Transverse colon (tissue), 4 donors: ENCODE measurements around the gene CLBA1. TPM values are rescaled to one million over a fixed set of nuclear protein-coding genes. Genes with fewer than 3 reads are reported as not detected.

ENCODE experiments used
- DNase-seq: peaks from one replicate; pipeline ENCODE4 v3.0.0-alpha.2; 2019
- H3K27ac ChIP-seq, 4 donors: fragments of 200-600 bp; sonication (generic); 2 replicates each; pipeline ENCODE4 v1.5.1; 2016 to 2018; ENCODE audit warnings: inconsistent platforms in 4 of 4
- H3K27me3 ChIP-seq: fragments of 200-600 bp; sonication (generic); 2 replicates; pipeline ENCODE4 v1.5.1; 2017; ENCODE audit warnings: inconsistent platforms
- H3K36me3 ChIP-seq, 4 donors: fragments of 200-600 bp; sonication (generic); 2 replicates each; pipeline ENCODE4 v1.5.1; 2017 to 2019; ENCODE audit warnings: inconsistent platforms in 4 of 4
- H3K4me1 ChIP-seq, 4 donors: fragments of 200-600 bp; sonication (generic); 2 replicates each; pipeline ENCODE4 v1.5.1; 2017 to 2020; ENCODE audit warnings: inconsistent platforms in 4 of 4
- H3K4me3 ChIP-seq, 4 donors: fragments of 200-600 bp; sonication (generic); 1 replicate in 1 of 4; 2 replicates in 3 of 4; pipeline versions ENCODE4 v1.5.1 to v1.6.1; 2017 to 2019; ENCODE audit warnings: inconsistent platforms in 4 of 4
- H3K9me3 ChIP-seq, 2 donors: fragments of 200-600 bp; sonication (generic); 2 replicates each; pipeline ENCODE4 v1.5.1; 2017 to 2019; ENCODE audit warnings: inconsistent platforms in 2 of 2
- CTCF ChIP-seq, 5 experiments: fragments of 200-600 bp in 3 of 5; fragments of 450-650 bp in 2 of 5; sonication (generic) in 3 of 5; IDR thresholded peaks; 1 replicate in 2 of 5; 2 replicates in 3 of 5; pipeline ENCODE4 v1.5.1; 2016 to 2017; ENCODE audit warnings: antibody characterized with exemption in 5 of 5, inconsistent platforms in 3 of 5, mild to moderate bottlenecking in 2 of 5, moderate library complexity in 1 of 5
- EP300 ChIP-seq: sonication (generic); formaldehyde crosslinking; IDR thresholded peaks from one replicate; pipeline ENCODE4 v1.6.1; 2017; ENCODE audit warnings: antibody characterized with exemption, low read depth
- POLR2A ChIP-seq: fragments of 450-650 bp; IDR thresholded peaks from one replicate; pipeline ENCODE4 v1.6.1; 2016; ENCODE audit warnings: antibody characterized with exemption, mild to moderate bottlenecking, moderate library complexity
- POLR2AphosphoS5 ChIP-seq, 3 donors: sonication (generic); formaldehyde crosslinking; IDR thresholded peaks; one replicate each; pipeline ENCODE4 v1.6.1; 2016; ENCODE audit warnings: antibody characterized with exemption in 3 of 3
- WGBS, 2 donors: methylation state at CpG; one replicate each; pipeline ENCODE4 v1.1.5; 2018; ENCODE audit warnings: low coverage in 1 of 2; 5-methylcytosine and 5-hydroxymethylcytosine counted together
- in situ Hi-C, 4 donors: fragments of 200-750 bp; cut with MboI; loops; one replicate each; pipeline versions ENCODE4 v1.15.0 to v1.15.1; 2017; ENCODE audit warnings: low sequenced_read_pairs in 3 of 4, low pct_ligation_motif_present in 1 of 4, low pct_unique_long_range_greater_than_20kb in 1 of 4
- intact Hi-C: fragments of 100-400 bp; cut with DNase I; formaldehyde crosslinking; loops from one replicate; pipeline ENCODE4 v1.15.1; 2023; ENCODE audit warnings: low total_unique reads
- total RNA-seq, 4 donors: library from RNA; depleted of rRNA; stranded (reverse); fragments of >200 nt; gene quantifications; one replicate each; pipeline ENCODE4 v1.1.0, GENCODE V29; 2016

Gene CLBA1
- total RNA-seq, 4 donors from 2014 or later: 0.40 to 6.7 (median 5.3) TPM

- Histone ChIP-seq H3K27ac (no peak overlapping the region), H3K36me3 (no peaks in the 10 kb centered on the region), H3K4me3 (no peak overlapping the region), H3K9me3 (no peaks in the 10 kb centered on the region), H3K4me1 (no peaks in the 10 kb centered on the region), H3K27me3 (peaks cover 6% of the 10 kb centered on the region)
- in situ Hi-C loops: loop anchor here in 2 of 4 donors (5.0 to 10.0 kb wide), 2 partner anchors 65 to 67 kb away; partner anchors contain the start of gene AHNAK2 (in 1 of the 2)
- TF ChIP-seq EP300: no peak
- TF ChIP-seq POLR2AphosphoS5 (IDR thresholded peaks at IDR 0.05): no peak
- no peak for TF ChIP-seq CTCF (IDR thresholded peaks at IDR 0.05)
- no peak for TF ChIP-seq POLR2A
- no peak for DNase-seq
- intact Hi-C loops: no loop called here
- WGBS, 2 donors: 77 to 82% methylated on average over 8 to 14 of the region's 14 CpGs
Measured at GRCh38 chr14:105039458-105040205, 54.0 kb downstream of the CLBA1 start.

GRCh38 chr14:105041841-105042765 is 56.5 kb downstream of the CLBA1 start:
- H3K4me1 ChIP-seq: peaks cover 0 to 4% (median 1%) of the 10 kb centered on the region in 4 donors
- H3K27ac ChIP-seq: no peak overlapping the region
- WGBS, 2 donors: 81% methylated on average over 26 of the region's 28 CpGs; no CpG with 5 or more reads in 1 of the 2 donors
- H3K27me3 ChIP-seq: peaks cover 10% of the 10 kb centered on the region
- intact Hi-C loops (no loop called here), in situ Hi-C loops (loop anchor here in 2 of 4 donors (5.0 to 10.0 kb wide), 2 partner anchors 67 to 70 kb away; partner anchors contain the start of gene AHNAK2 (in 1 of the 2))
- TF ChIP-seq POLR2A (no peak), POLR2AphosphoS5 (IDR thresholded peaks at IDR 0.05) (no peak), CTCF (IDR thresholded peaks at IDR 0.05) (no peak), EP300 (no peak)
- DNase-seq: no peak
- no peak overlapping the region for H3K4me3 ChIP-seq
- H3K9me3 ChIP-seq: no peaks in the 10 kb centered on the region
- H3K36me3 ChIP-seq: no peaks in the 10 kb centered on the region

GRCh38 chr14:105042813-105043212 is 57.2 kb downstream of the CLBA1 start:
- Histone ChIP-seq H3K36me3 (no peaks in the 10 kb centered on the region), H3K4me1 (peaks cover 0 to 4% (median 1%) of the 10 kb centered on the region in 4 donors), H3K4me3 (no peak overlapping the region), H3K9me3 (no peaks in the 10 kb centered on the region), H3K27me3 (peaks cover 10% of the 10 kb centered on the region), H3K27ac (no peak overlapping the region)
- no peak for DNase-seq
- no peak for TF ChIP-seq POLR2AphosphoS5 (IDR thresholded peaks at IDR 0.05)
- WGBS, 2 donors: 87% methylated on average over 17 of the region's 17 CpGs; no CpG with 5 or more reads in 1 of the 2 donors
- intact Hi-C loops: no loop called here
- in situ Hi-C loops: loop anchor here in 2 of 4 donors (5.0 to 10.0 kb wide), 2 partner anchors 68 to 71 kb away; partner anchors contain the start of gene AHNAK2 (in 1 of the 2)

- in situ Hi-C loops (loop anchor here in 2 of 4 donors (5.0 to 10.0 kb wide), 2 partner anchors 69 to 71 kb away; partner anchors contain the start of gene AHNAK2 (in 1 of the 2)), intact Hi-C loops (loop anchor here (2.0 kb wide), 1 partner anchor 147 kb away; no protein-coding TSS in a partner anchor)
Measured at GRCh38 chr14:105043641-105044040, 58.1 kb downstream of the CLBA1 start.

More at GRCh38 chr14:105043641-105044040, 58.1 kb downstream of the CLBA1 start:
- H3K4me1 ChIP-seq: peaks cover 0 to 4% (median 1%) of the 10 kb centered on the region in 4 donors
- no peaks in the 10 kb centered on the region for H3K36me3 ChIP-seq
- no peak for DNase-seq
- no peaks in the 10 kb centered on the region for H3K9me3 ChIP-seq
- H3K27ac ChIP-seq: no peak overlapping the region
- 78 to 90% methylated on average over 3 to 7 of the region's 7 CpGs for WGBS, 2 donors
- no peak for TF ChIP-seq EP300
- TF ChIP-seq CTCF (IDR thresholded peaks at IDR 0.05): no peak
- TF ChIP-seq POLR2AphosphoS5 (IDR thresholded peaks at IDR 0.05): no peak
- no peak for TF ChIP-seq POLR2A
- H3K27me3 ChIP-seq: peaks cover 10% of the 10 kb centered on the region
- H3K4me3 ChIP-seq: no peak overlapping the region

Other genes with a start within 250 kb of the CLBA1 start
- 100 to 1,000 TPM; 189 to 397 (median 203) TPM for gene SIVA1, start 232.6 kb upstream of the CLBA1 start, total RNA-seq
- 100 to 1,000 TPM in 3 of 4 donors, 10 to 100 TPM in 1; 85.4 to 310 (median 136) TPM for gene AKT1, start 190.0 kb upstream of the CLBA1 start, total RNA-seq
- 10 to 100 TPM in 2 of 4 donors, 1 to 10 TPM in 2; 5.9 to 24.3 (median 11.7) TPM for gene ZBTB42, start 184.7 kb upstream of the CLBA1 start, total RNA-seq
- 100 to 1,000 TPM in 2 of 4 donors, 10 to 100 TPM in 2; 56.0 to 195 (median 109) TPM for gene CEP170B, start 120.5 kb upstream of the CLBA1 start, total RNA-seq
- 1 to 10 TPM in 2 of 4 donors, not detected in 2; 1.1 TPM for gene PLD4, start 60.9 kb upstream of the CLBA1 start, total RNA-seq
- gene AHNAK2, start 7.4 kb upstream of the CLBA1 start, total RNA-seq: 10 to 100 TPM; 19.4 to 75.2 (median 28.5) TPM
- gene CDCA4, start 35.3 kb downstream of the CLBA1 start, total RNA-seq: 1 to 10 TPM in 3 of 4 donors, under 1 TPM in 1; 0.80 to 7.5 (median 4.5) TPM
- 10 to 100 TPM in 1 of 4 donors, 1 to 10 TPM in 1, under 1 TPM in 2; 0.20 to 11.6 (median 2.1) TPM for gene GPR132, start 79.6 kb downstream of the CLBA1 start, total RNA-seq
- gene JAG2, start 183.0 kb downstream of the CLBA1 start, total RNA-seq: 10 to 100 TPM in 1 of 4 donors, 1 to 10 TPM in 3; 5.4 to 29.9 (median 6.6) TPM
- 10 to 100 TPM; 17.0 to 53.9 (median 32.6) TPM for gene NUDT14, start 195.5 kb downstream of the CLBA1 start, total RNA-seq